Activated naive CD4-positive, alpha-beta T cell treated with anti-CD3 and anti-CD28 coated beads, Interleukin-2, amount 50 U/mL, for 24 hours (primary cell): ENCODE data around the gene EPB41.
"Not testable (repeated sequence)": the region's sequence is repeated elsewhere in the genome, so short reads cannot be mapped to it uniquely, and the experiment has no call there.

Experiments used
- H3K27ac Mint-ChIP-seq: one replicate; pipeline ENCODE4 v1.8.0; 2021; ENCODE audit warnings: mild to moderate bottlenecking, mixed read lengths
- H3K27me3 Mint-ChIP-seq: one replicate; pipeline ENCODE4 v1.8.0; 2021; ENCODE audit warnings: mixed read lengths
- H3K36me3 Mint-ChIP-seq: one replicate; pipeline ENCODE4 v1.8.0; 2021; ENCODE audit warnings: mixed read lengths
- H3K4me1 Mint-ChIP-seq: one replicate; pipeline ENCODE4 v1.8.0; 2021; ENCODE audit warnings: mixed read lengths
- H3K4me3 Mint-ChIP-seq: one replicate; pipeline ENCODE4 v1.8.0; 2021; ENCODE audit warnings: mild to moderate bottlenecking, mixed read lengths
- H3K9me3 Mint-ChIP-seq: one replicate; pipeline ENCODE4 v1.8.0; 2021; ENCODE audit warnings: mixed read lengths

Gene EPB41

GRCh38 chr1:28914228-28915030 is at the start of gene EPB41:
TSS of gene EPB41 (plus strand) at chr1:28914569. CDS start at chr1:28987438, 72,869 bp downstream.
- peak within 1 kb of the TSS; percentile 95 for H3K27ac Mint-ChIP-seq
- no peaks in the 10 kb centered on the region for H3K27me3 Mint-ChIP-seq
- H3K4me1 Mint-ChIP-seq = peaks cover 48% of the 10 kb centered on the region
- peaks cover 2% of the 10 kb centered on the region for H3K36me3 Mint-ChIP-seq
- no peaks in the 10 kb centered on the region for H3K9me3 Mint-ChIP-seq
- H3K4me3 Mint-ChIP-seq = peak within 1 kb of the TSS; percentile 87

- H3K9me3 Mint-ChIP-seq = no peaks in the 10 kb centered on the region
- H3K27ac Mint-ChIP-seq = no peak overlapping the region
- H3K4me3 Mint-ChIP-seq = no peak overlapping the region
- H3K36me3 Mint-ChIP-seq = no peaks in the 10 kb centered on the region
- H3K27me3 Mint-ChIP-seq = no peaks in the 10 kb centered on the region
- no peaks in the 10 kb centered on the region for H3K4me1 Mint-ChIP-seq
Measured at GRCh38 chr1:28864695-28865094, 49.7 kb upstream of the EPB41 start.

- Mint-ChIP-seq H3K4me3 (no peak overlapping the region), H3K36me3 (no peaks in the 10 kb centered on the region), H3K9me3 (no peaks in the 10 kb centered on the region), H3K4me1 (no peaks in the 10 kb centered on the region), H3K27me3 (no peaks in the 10 kb centered on the region), H3K27ac (no peak overlapping the region)
Measured at GRCh38 chr1:28865997-28866650, 48.2 kb upstream of the EPB41 start.

- Mint-ChIP-seq H3K27me3 (no peaks in the 10 kb centered on the region), H3K36me3 (no peaks in the 10 kb centered on the region), H3K27ac (no peak overlapping the region), H3K4me1 (no peaks in the 10 kb centered on the region), H3K4me3 (no peak overlapping the region), H3K9me3 (no peaks in the 10 kb centered on the region)
Measured at GRCh38 chr1:28867850-28868249, 46.5 kb upstream of the EPB41 start.

- H3K36me3 Mint-ChIP-seq = no peaks in the 10 kb centered on the region
- no peaks in the 10 kb centered on the region for H3K4me1 Mint-ChIP-seq
- no peak overlapping the region for H3K4me3 Mint-ChIP-seq
- no peaks in the 10 kb centered on the region for H3K27me3 Mint-ChIP-seq
- H3K27ac Mint-ChIP-seq = no peak overlapping the region
- no peaks in the 10 kb centered on the region for H3K9me3 Mint-ChIP-seq
Measured at GRCh38 chr1:28869952-28870351, 44.4 kb upstream of the EPB41 start.

GRCh38 chr1:28871631-28872401 is 42.6 kb upstream of the EPB41 start:
- Mint-ChIP-seq H3K9me3 (no peaks in the 10 kb centered on the region), H3K27me3 (no peaks in the 10 kb centered on the region), H3K4me1 (no peaks in the 10 kb centered on the region), H3K4me3 (no peak overlapping the region), H3K36me3 (no peaks in the 10 kb centered on the region), H3K27ac (no peak overlapping the region)

GRCh38 chr1:28875134-28875533 is 39.2 kb upstream of the EPB41 start:
- H3K4me1 Mint-ChIP-seq, H3K4me3 Mint-ChIP-seq, H3K36me3 Mint-ChIP-seq, H3K27me3 Mint-ChIP-seq, H3K27ac Mint-ChIP-seq, H3K9me3 Mint-ChIP-seq: not testable (repeated sequence)

GRCh38 chr1:28877132-28877781 is 37.1 kb upstream of the EPB41 start:
- no peaks in the 10 kb centered on the region for H3K27me3 Mint-ChIP-seq
- no peaks in the 10 kb centered on the region for H3K9me3 Mint-ChIP-seq
- no peak overlapping the region for H3K27ac Mint-ChIP-seq
- H3K36me3 Mint-ChIP-seq = no peaks in the 10 kb centered on the region
- no peak overlapping the region for H3K4me3 Mint-ChIP-seq
- H3K4me1 Mint-ChIP-seq = peaks cover 7% of the 10 kb centered on the region

- Mint-ChIP-seq H3K9me3 (no peaks in the 10 kb centered on the region), H3K27ac (no peak overlapping the region), H3K4me3 (no peak overlapping the region), H3K27me3 (no peaks in the 10 kb centered on the region), H3K36me3 (no peaks in the 10 kb centered on the region), H3K4me1 (peaks cover 14% of the 10 kb centered on the region)
Measured at GRCh38 chr1:28878796-28879195, 35.6 kb upstream of the EPB41 start.

GRCh38 chr1:28882009-28882628 is 32.2 kb upstream of the EPB41 start:
- no peaks in the 10 kb centered on the region for H3K9me3 Mint-ChIP-seq
- H3K4me1 Mint-ChIP-seq = peaks cover 41% of the 10 kb centered on the region
- peak overlapping the region; percentile 32 for H3K27ac Mint-ChIP-seq
- no peak overlapping the region for H3K4me3 Mint-ChIP-seq
- no peaks in the 10 kb centered on the region for H3K36me3 Mint-ChIP-seq
- H3K27me3 Mint-ChIP-seq = no peaks in the 10 kb centered on the region

- Mint-ChIP-seq H3K27ac (peak overlapping the region; percentile 51), H3K9me3 (no peaks in the 10 kb centered on the region), H3K36me3 (no peaks in the 10 kb centered on the region), H3K4me3 (no peak overlapping the region), H3K4me1 (peaks cover 45% of the 10 kb centered on the region), H3K27me3 (no peaks in the 10 kb centered on the region)
Measured at GRCh38 chr1:28883242-28883616, 31.1 kb upstream of the EPB41 start.

- Mint-ChIP-seq H3K4me3 (no peak overlapping the region), H3K36me3 (no peaks in the 10 kb centered on the region), H3K9me3 (no peaks in the 10 kb centered on the region), H3K27me3 (no peaks in the 10 kb centered on the region), H3K27ac (peak overlapping the region; percentile 57), H3K4me1 (peaks cover 59% of the 10 kb centered on the region)
Measured at GRCh38 chr1:28885472-28885877, 28.9 kb upstream of the EPB41 start.

- Mint-ChIP-seq H3K9me3 (no peaks in the 10 kb centered on the region), H3K4me3 (peak overlapping the region; percentile 87), H3K4me1 (peaks cover 61% of the 10 kb centered on the region), H3K27me3 (no peaks in the 10 kb centered on the region), H3K36me3 (no peaks in the 10 kb centered on the region), H3K27ac (peak overlapping the region; percentile 92)
Measured at GRCh38 chr1:28885977-28886730, 28.2 kb upstream of the EPB41 start.

GRCh38 chr1:28886731-28887418 is 27.5 kb upstream of the EPB41 start:
- no peaks in the 10 kb centered on the region for H3K36me3 Mint-ChIP-seq
- H3K4me1 Mint-ChIP-seq = peaks cover 58% of the 10 kb centered on the region
- H3K4me3 Mint-ChIP-seq = peak overlapping the region; percentile 87
- no peaks in the 10 kb centered on the region for H3K9me3 Mint-ChIP-seq
- H3K27me3 Mint-ChIP-seq = no peaks in the 10 kb centered on the region
- H3K27ac Mint-ChIP-seq = peak overlapping the region; percentile 92
